Ascending aorta (tissue), 2 donors: ENCODE results near the gene GALNT18. TPM values are rescaled to one million over a fixed set of nuclear protein-coding genes. Genes with fewer than 3 reads are reported as not detected.

Source experiments
- DNase-seq, 2 donors: peaks; one replicate each; pipeline ENCODE4 v3.0.0-alpha.2; 2019; ENCODE audit warnings: low spot score in 2 of 2
- H3K27ac ChIP-seq, 2 donors: fragments of 200-600 bp; sonication (generic); one replicate each; pipeline ENCODE4 v1.5.1; 2016 to 2017; ENCODE audit warnings: mild to moderate bottlenecking in 1 of 2
- H3K27me3 ChIP-seq: fragments of 200-600 bp; sonication (generic); one replicate; pipeline ENCODE4 v1.5.1; 2017
- H3K36me3 ChIP-seq, 2 donors: fragments of 200-600 bp; sonication (generic); one replicate each; pipeline ENCODE4 v1.5.1; 2016
- H3K4me1 ChIP-seq, 2 donors: fragments of 200-600 bp; sonication (generic); one replicate each; pipeline ENCODE4 v1.5.1; 2016 to 2017; ENCODE audit warnings: mild to moderate bottlenecking in 1 of 2
- H3K4me3 ChIP-seq, 2 donors: fragments of 200-600 bp; sonication (generic); one replicate each; pipeline ENCODE4 v1.5.1; 2016 to 2017; ENCODE audit warnings: mild to moderate bottlenecking in 1 of 2
- H3K9me3 ChIP-seq, 2 donors: fragments of 200-600 bp; sonication (generic); one replicate each; pipeline ENCODE4 v1.5.1; 2016
- intact Hi-C: fragments of 100-400 bp; cut with DNase I; formaldehyde crosslinking; loops from one replicate; pipeline ENCODE4 v1.15.1; 2023
- total RNA-seq: library from RNA; depleted of rRNA; stranded (reverse); fragments of >200 nt; gene quantifications from one replicate; pipeline ENCODE4 v1.1.0, GENCODE V29; 2016
- TF ChIP-seq, protein P1 (sequence below), 3 experiments: fragments of 200-600 bp in 2 of 3; fragments of 450-650 bp in 1 of 3; sonication (generic) in 2 of 3; IDR thresholded peaks; one replicate each; pipeline ENCODE4 v1.5.1; 2016 to 2019; ENCODE audit warnings: antibody characterized with exemption in 3 of 3, mild to moderate bottlenecking in 1 of 3, moderate library complexity in 1 of 3

GALNT18 gene
- total RNA-seq, 1 donor from 2014 or later = 53.5 TPM

- Histone ChIP-seq H3K27me3 (no peaks in the 10 kb centered on the region), H3K9me3 (no peaks in the 10 kb centered on the region), H3K27ac (no peak overlapping the region), H3K4me3 (no peak overlapping the region), H3K4me1 (peaks cover 0 to 3% of the 10 kb centered on the region in 2 donors), H3K36me3 (no peaks in the 10 kb centered on the region)
- TF ChIP-seq, protein P1, sequence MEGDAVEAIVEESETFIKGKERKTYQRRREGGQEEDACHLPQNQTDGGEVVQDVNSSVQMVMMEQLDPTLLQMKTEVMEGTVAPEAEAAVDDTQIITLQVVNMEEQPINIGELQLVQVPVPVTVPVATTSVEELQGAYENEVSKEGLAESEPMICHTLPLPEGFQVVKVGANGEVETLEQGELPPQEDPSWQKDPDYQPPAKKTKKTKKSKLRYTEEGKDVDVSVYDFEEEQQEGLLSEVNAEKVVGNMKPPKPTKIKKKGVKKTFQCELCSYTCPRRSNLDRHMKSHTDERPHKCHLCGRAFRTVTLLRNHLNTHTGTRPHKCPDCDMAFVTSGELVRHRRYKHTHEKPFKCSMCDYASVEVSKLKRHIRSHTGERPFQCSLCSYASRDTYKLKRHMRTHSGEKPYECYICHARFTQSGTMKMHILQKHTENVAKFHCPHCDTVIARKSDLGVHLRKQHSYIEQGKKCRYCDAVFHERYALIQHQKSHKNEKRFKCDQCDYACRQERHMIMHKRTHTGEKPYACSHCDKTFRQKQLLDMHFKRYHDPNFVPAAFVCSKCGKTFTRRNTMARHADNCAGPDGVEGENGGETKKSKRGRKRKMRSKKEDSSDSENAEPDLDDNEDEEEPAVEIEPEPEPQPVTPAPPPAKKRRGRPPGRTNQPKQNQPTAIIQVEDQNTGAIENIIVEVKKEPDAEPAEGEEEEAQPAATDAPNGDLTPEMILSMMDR (IDR thresholded peaks at IDR 0.05) = no peak
- intact Hi-C loops = no loop called here
- DNase-seq = no peak
These were observed 76.2 kb downstream of the GALNT18 start for GRCh38 chr11:11545285-11546275.

DNA sequence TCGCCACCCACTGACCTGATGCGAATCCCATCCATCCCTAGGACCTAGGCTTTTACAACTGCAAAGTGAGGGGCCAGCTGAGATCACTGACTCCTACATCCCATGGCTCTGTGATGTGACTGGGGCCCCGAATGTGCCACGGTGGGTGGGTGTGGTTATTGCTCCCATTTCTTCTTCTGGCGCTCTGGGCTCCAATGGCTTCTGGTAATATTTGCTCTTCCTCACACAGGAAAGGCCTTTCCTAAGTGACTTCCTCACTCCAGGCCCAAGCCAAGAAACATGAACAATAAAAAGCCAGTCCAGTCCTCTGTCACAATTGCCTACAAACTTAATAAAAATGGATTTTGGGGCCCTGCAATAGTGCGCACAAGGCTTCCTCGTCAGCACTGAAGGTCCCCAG is 78.1 kb downstream of the GALNT18 start:
- Histone ChIP-seq H3K27ac (no peak overlapping the region), H3K4me1 (peaks cover 1 to 13% of the 10 kb centered on the region in 2 donors), H3K27me3 (no peaks in the 10 kb centered on the region), H3K9me3 (no peaks in the 10 kb centered on the region), H3K4me3 (no peak overlapping the region), H3K36me3 (no peaks in the 10 kb centered on the region)
- intact Hi-C loops = no loop called here
- TF ChIP-seq, protein P1 (IDR thresholded peaks at IDR 0.05) = no peak
- DNase-seq = no peak

GRCh38 chr11:11540157-11540556 is 81.6 kb downstream of the GALNT18 start:
- Histone ChIP-seq H3K4me3 (no peak overlapping the region), H3K9me3 (no peaks in the 10 kb centered on the region), H3K36me3 (no peaks in the 10 kb centered on the region), H3K27ac (no peak overlapping the region), H3K27me3 (no peaks in the 10 kb centered on the region), H3K4me1 (peaks cover 12 to 45% of the 10 kb centered on the region in 2 donors)
- intact Hi-C loops = no loop called here
- TF ChIP-seq, protein P1 (IDR thresholded peaks at IDR 0.05) = no peak
- no peak for DNase-seq

DNA sequence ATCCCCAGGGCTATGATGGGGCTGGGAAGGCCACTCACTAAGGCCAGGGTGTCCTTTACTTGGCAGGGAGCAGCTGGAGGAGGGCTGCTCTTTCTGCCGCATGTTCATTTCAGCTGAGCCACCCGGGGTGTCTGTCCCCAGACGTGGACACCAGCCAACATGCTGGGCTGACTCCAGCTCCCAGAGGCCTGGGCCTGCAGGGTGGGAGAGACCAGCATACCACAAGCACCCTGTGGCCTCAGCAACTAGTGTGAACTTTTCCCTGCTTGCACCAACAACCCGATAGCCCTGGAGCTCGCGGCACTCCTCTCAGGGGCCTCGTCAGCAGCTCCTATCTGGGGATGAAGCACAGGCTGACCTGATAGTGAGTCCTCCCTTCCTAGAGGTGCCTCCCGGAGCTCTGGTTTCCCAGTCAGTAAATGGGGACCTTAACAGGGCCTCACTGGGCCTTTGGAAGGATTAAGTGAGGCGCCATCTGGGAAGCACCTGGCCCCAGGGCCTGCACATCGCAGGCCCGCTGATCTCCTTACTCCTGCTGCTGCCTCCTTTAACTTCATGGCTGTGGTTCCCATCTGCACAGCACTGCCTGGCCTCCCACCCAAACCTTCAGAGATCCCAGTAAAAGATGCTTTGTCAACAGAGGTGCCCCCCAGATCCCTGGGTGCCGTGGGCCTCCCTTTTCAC is 83.4 kb downstream of the GALNT18 start:
- no peaks in the 10 kb centered on the region for H3K9me3 ChIP-seq
- H3K27ac ChIP-seq = peak overlapping the region; percentile 54 to 60
- no peak for DNase-seq
- H3K4me1 ChIP-seq = peaks cover 12 to 55% of the 10 kb centered on the region in 2 donors
- H3K4me3 ChIP-seq = peak overlapping the region in 1 of 2 donors; percentile 10
- intact Hi-C loops = no loop called here
- H3K36me3 ChIP-seq = no peaks in the 10 kb centered on the region
- TF ChIP-seq, protein P1 (IDR thresholded peaks at IDR 0.05) = no peak
- no peaks in the 10 kb centered on the region for H3K27me3 ChIP-seq

- intact Hi-C loops = no loop called here
- TF ChIP-seq, protein P1 (IDR thresholded peaks at IDR 0.05) = no peak
- peak overlapping the region in 1 of 2 donors; percentile 10 for H3K4me3 ChIP-seq
- DNase-seq = no peak
- no peaks in the 10 kb centered on the region for H3K9me3 ChIP-seq
- peaks cover 12 to 56% of the 10 kb centered on the region in 2 donors for H3K4me1 ChIP-seq
- no peaks in the 10 kb centered on the region for H3K36me3 ChIP-seq
- H3K27me3 ChIP-seq = no peaks in the 10 kb centered on the region
- H3K27ac ChIP-seq = peak overlapping the region; percentile 54 to 60
These were observed 83.9 kb downstream of the GALNT18 start for GRCh38 chr11:11537871-11538270.
